ENCODE results near the gene KCNQ1.

GRCh38 chr11:2452321-2453012 is 7.7 kb downstream of the KCNQ1 start:
- TF ChIP-seq, protein P1, sequence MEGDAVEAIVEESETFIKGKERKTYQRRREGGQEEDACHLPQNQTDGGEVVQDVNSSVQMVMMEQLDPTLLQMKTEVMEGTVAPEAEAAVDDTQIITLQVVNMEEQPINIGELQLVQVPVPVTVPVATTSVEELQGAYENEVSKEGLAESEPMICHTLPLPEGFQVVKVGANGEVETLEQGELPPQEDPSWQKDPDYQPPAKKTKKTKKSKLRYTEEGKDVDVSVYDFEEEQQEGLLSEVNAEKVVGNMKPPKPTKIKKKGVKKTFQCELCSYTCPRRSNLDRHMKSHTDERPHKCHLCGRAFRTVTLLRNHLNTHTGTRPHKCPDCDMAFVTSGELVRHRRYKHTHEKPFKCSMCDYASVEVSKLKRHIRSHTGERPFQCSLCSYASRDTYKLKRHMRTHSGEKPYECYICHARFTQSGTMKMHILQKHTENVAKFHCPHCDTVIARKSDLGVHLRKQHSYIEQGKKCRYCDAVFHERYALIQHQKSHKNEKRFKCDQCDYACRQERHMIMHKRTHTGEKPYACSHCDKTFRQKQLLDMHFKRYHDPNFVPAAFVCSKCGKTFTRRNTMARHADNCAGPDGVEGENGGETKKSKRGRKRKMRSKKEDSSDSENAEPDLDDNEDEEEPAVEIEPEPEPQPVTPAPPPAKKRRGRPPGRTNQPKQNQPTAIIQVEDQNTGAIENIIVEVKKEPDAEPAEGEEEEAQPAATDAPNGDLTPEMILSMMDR (IDR thresholded peaks at IDR 0.05 in 2 of 3, conservative IDR thresholded peaks at IDR 0.05 in 1 of 3; ENCODE audit: insufficient read depth in 2 of 3, low read depth in 1 of 3, low read length in 3 of 3) = no peak
- no peak for TF ChIP-seq KLF10 (CRISPR knock-in tag; IDR thresholded peaks at IDR 0.05)
